ENCODE results near the gene CATSPER1.

CATSPER1 gene

GRCh38 chr11:66059966-66060680, 33.8 kb upstream of the CATSPER1 start (continued):
- TF ChIP-seq CSRNP3 (CRISPR knock-in tag; IDR thresholded peaks at IDR 0.05) (no peak), TCF4 (CRISPR knock-in tag; IDR thresholded peaks at IDR 0.05; ENCODE audit: borderline replicate concordance) (no peak), ZFP3 (CRISPR knock-in tag; IDR thresholded peaks at IDR 0.05) (no peak), ZNF565 (CRISPR knock-in tag; conservative IDR thresholded peaks at IDR 0.05; ENCODE audit: low read depth) (no peak), OSR1 (CRISPR knock-in tag; IDR thresholded peaks at IDR 0.05) (no peak), RARB (CRISPR knock-in tag; IDR thresholded peaks at IDR 0.05) (no peak)

GRCh38 chr11:66056501-66056900, 30.2 kb upstream of the CATSPER1 start:
- no peak for TF ChIP-seq ZC3H10 (CRISPR knock-in tag; IDR thresholded peaks at IDR 0.05)
- TF ChIP-seq ARNTL (CRISPR knock-in tag; IDR thresholded peaks at IDR 0.05; ENCODE audit: borderline replicate concordance, low read depth): no peak
- TF ChIP-seq RARB (CRISPR knock-in tag; IDR thresholded peaks at IDR 0.05): no peak
- no peak for ATAC-seq

- TF ChIP-seq ZFP30 (CRISPR knock-in tag; IDR thresholded peaks at IDR 0.05): no peak
- no peak for TF ChIP-seq RARB (CRISPR knock-in tag; IDR thresholded peaks at IDR 0.05)
- no peak for TF ChIP-seq CSDC2 (CRISPR knock-in tag; IDR thresholded peaks at IDR 0.05)
- TF ChIP-seq ESRRG (CRISPR knock-in tag; IDR thresholded peaks at IDR 0.05): no peak
- no peak for TF ChIP-seq GLIS3 (CRISPR knock-in tag; IDR thresholded peaks at IDR 0.05)
- TF ChIP-seq PATZ1 (CRISPR knock-in tag; IDR thresholded peaks at IDR 0.05; ENCODE audit: borderline replicate concordance): no peak
- TF ChIP-seq ISL1 (CRISPR knock-in tag; IDR thresholded peaks at IDR 0.05): no peak
- TF ChIP-seq, protein P1, sequence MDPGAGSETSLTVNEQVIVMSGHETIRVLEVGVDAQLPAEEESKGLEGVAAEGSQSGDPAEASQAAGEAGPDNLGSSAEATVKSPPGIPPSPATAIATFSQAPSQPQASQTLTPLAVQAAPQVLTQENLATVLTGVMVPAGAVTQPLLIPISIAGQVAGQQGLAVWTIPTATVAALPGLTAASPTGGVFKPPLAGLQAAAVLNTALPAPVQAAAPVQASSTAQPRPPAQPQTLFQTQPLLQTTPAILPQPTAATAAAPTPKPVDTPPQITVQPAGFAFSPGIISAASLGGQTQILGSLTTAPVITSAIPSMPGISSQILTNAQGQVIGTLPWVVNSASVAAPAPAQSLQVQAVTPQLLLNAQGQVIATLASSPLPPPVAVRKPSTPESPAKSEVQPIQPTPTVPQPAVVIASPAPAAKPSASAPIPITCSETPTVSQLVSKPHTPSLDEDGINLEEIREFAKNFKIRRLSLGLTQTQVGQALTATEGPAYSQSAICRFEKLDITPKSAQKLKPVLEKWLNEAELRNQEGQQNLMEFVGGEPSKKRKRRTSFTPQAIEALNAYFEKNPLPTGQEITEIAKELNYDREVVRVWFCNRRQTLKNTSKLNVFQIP (CRISPR knock-in tag; IDR thresholded peaks at IDR 0.05; ENCODE audit: borderline replicate concordance, low read depth): no peak
- TF ChIP-seq TOX (CRISPR knock-in tag; IDR thresholded peaks at IDR 0.05; ENCODE audit: borderline replicate concordance): no peak
- no peak for TF ChIP-seq SNAI2 (CRISPR knock-in tag; IDR thresholded peaks at IDR 0.05)
- no peak for ATAC-seq
Measured at GRCh38 chr11:66055021-66055420, 28.7 kb upstream of the CATSPER1 start.

DNA sequence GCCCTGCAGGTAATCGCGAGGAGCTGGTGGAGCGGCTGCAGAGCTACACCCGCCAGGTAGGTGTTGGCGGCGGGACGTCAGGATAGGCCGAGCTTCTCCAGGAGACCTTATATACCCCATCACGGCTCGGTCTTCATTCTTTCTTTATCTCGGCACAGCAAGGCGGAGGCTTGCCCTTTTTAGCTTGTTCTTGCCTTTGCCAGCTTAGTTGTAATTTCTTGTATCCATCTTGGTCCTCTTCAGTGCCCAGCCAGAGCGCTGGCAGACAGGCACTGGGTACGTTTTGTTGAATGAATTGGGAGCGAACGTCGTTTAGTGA, 26.3 kb upstream of the CATSPER1 start:
- TF ChIP-seq ZFP30 (CRISPR knock-in tag; IDR thresholded peaks at IDR 0.05): no peak
- no peak for TF ChIP-seq TCF4 (CRISPR knock-in tag; IDR thresholded peaks at IDR 0.05; ENCODE audit: borderline replicate concordance)
- TF ChIP-seq TOX (CRISPR knock-in tag; IDR thresholded peaks at IDR 0.05; ENCODE audit: borderline replicate concordance): no peak
- TF ChIP-seq PATZ1 (CRISPR knock-in tag; IDR thresholded peaks at IDR 0.05; ENCODE audit: borderline replicate concordance): no peak
- no peak for TF ChIP-seq PPARA (CRISPR knock-in tag; IDR thresholded peaks at IDR 0.05; ENCODE audit: borderline replicate concordance)
- TF ChIP-seq, protein P2, sequence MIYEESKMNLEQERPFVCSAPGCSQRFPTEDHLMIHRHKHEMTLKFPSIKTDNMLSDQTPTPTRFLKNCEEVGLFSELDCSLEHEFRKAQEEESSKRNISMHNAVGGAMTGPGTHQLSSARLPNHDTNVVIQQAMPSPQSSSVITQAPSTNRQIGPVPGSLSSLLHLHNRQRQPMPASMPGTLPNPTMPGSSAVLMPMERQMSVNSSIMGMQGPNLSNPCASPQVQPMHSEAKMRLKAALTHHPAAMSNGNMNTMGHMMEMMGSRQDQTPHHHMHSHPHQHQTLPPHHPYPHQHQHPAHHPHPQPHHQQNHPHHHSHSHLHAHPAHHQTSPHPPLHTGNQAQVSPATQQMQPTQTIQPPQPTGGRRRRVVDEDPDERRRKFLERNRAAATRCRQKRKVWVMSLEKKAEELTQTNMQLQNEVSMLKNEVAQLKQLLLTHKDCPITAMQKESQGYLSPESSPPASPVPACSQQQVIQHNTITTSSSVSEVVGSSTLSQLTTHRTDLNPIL (CRISPR knock-in tag; IDR thresholded peaks at IDR 0.05; ENCODE audit: low read depth): no peak
- TF ChIP-seq ZNF70 (CRISPR knock-in tag; IDR thresholded peaks at IDR 0.05): no peak
- no peak for TF ChIP-seq GLIS3 (CRISPR knock-in tag; IDR thresholded peaks at IDR 0.05)
- no peak for TF ChIP-seq CSDC2 (CRISPR knock-in tag; IDR thresholded peaks at IDR 0.05)
- no peak for TF ChIP-seq BACH2 (CRISPR knock-in tag; IDR thresholded peaks at IDR 0.05; ENCODE audit: borderline replicate concordance)
- no peak for TF ChIP-seq ESRRG (CRISPR knock-in tag; IDR thresholded peaks at IDR 0.05)
- no peak for TF ChIP-seq CSRNP3 (CRISPR knock-in tag; IDR thresholded peaks at IDR 0.05)
- TF ChIP-seq ZC3H10 (CRISPR knock-in tag; IDR thresholded peaks at IDR 0.05): no peak
- TF ChIP-seq SNAI2 (CRISPR knock-in tag; IDR thresholded peaks at IDR 0.05): no peak
- no peak for TF ChIP-seq RARB (CRISPR knock-in tag; IDR thresholded peaks at IDR 0.05)
- no peak for TF ChIP-seq ZNF565 (CRISPR knock-in tag; conservative IDR thresholded peaks at IDR 0.05; ENCODE audit: low read depth)
- no peak for TF ChIP-seq ARNTL (CRISPR knock-in tag; IDR thresholded peaks at IDR 0.05; ENCODE audit: borderline replicate concordance, low read depth)
- no peak for TF ChIP-seq ZNF8 (CRISPR knock-in tag; IDR thresholded peaks at IDR 0.05)
- TF ChIP-seq, protein P1 (CRISPR knock-in tag; IDR thresholded peaks at IDR 0.05; ENCODE audit: borderline replicate concordance, low read depth): no peak
- no peak for TF ChIP-seq ZFP3 (CRISPR knock-in tag; IDR thresholded peaks at IDR 0.05)
- no peak; the same call in 2 of the 3 replicates for ATAC-seq
